Myocyte (in vitro differentiated cells): ENCODE results near the gene RAB36. TPM values are rescaled to one million over a fixed set of nuclear protein-coding genes. Genes with fewer than 3 reads are reported as not detected.

Experiments used
- DNase-seq: peaks from one replicate; pipeline ENCODE4 v3.0.0-alpha.2; 2012; ENCODE audit warnings: low read depth
- total RNA-seq: library from RNA; depleted of rRNA; stranded (reverse); fragments of >200 nt; gene quantifications from 2 replicates; pipeline ENCODE4 v1.2.3, GENCODE V29; 2014

RAB36 gene
- total RNA-seq, 1 donor from 2014 or later, result 0.08 TPM

DNA sequence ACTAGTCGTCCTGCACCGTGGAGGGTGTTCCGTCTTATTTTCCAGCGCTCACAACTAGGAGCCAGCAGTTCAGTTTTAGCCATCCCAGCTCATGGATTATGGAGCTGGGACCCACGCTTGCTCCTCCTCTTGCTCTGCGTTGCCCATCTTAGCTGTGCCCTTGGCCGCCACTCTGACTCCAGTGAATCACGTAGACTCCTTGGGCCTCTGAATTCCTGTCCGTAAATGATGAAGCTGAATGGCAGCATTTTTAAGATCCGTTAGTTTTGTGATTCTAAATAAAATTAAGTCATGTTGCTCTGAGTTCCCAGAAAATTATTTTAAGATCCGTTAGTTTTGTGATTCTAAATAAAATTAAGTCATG is 58.8 kb downstream of the RAB36 start:
- no peak for DNase-seq

DNA sequence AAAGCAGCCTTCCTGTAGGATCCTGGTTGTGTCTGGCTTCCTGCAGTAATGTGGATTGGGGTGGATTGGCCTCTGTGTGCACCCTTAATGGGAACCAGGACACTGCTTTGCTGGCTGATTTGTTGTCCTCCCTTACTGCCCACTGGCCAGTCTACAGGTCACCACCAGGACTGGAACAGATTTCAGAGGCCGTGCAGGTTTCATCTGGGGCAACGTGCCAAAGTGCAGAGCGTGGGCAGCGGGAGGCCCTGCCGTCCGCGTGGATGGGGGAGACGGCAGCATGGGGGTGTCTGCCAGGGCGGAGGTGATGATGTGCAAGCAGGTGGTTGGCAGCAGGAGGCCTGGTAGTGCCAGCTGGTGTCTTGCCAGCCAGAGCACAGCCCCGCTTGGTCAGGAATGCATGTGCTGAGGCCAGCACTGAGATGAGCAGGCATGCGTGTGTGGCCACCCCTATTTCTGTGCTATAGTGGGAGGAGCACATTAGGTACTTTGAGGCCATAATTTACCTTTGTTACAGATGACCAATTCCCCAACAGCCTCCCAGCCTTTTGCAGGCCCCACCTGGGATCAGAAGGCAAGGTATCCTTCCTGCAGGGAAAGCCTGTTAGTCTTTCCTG is 59.4 kb downstream of the RAB36 start:
- peak; percentile 79 for DNase-seq

DNA sequence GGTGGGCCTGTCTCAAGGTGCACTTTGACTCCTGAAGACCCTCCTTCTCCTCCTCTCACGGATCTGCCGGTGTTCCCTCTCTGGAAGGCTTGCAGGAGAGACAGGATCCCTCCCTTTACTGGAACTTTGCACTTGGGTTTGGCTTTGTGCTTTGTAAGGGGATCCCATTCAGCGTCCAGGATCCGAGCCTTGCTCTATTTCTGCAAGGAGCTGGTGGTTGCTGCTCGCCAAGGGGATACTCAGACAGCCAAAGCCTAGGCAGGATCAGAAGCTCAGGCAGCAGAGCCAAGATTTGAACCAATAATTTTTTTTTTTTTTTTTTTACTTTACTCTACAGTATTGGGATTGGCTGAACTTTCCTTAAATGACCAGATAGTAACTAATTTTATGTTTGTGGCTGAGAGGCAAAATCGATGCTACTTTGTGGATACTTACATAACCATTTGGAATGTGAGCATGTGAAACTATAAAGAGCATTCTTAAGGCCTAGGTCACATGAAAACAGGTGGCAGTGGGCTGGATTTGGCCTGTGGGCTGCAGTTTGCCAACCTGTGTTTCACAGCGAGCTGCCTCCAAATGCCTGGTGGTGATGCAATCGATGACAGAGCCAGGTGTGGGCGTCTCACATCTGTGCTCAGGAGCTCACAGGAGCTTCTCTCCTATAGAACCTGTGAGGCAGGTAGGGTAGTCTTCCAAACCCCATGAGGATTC is 60.2 kb downstream of the RAB36 start:
- peak; percentile 44 for DNase-seq

DNA sequence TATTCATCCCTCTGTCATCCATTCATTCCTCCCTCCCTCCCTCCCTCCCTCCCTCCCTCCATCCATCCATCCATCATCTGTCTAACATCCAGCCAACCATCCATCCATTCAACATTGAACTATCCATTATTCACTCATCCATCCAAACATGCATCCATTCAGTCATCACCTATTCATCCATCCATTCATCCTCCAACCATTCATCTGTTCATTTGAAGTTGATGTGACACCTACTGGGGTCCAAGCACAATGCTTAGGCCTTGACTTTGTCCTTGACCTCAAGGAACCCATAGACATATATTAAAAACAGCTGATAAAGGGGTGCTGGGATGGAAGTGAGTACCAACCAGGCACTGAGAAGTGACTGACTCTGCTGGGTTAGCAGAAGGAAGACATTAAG is 61.6 kb downstream of the RAB36 start:
- DNase-seq, result no peak

DNA sequence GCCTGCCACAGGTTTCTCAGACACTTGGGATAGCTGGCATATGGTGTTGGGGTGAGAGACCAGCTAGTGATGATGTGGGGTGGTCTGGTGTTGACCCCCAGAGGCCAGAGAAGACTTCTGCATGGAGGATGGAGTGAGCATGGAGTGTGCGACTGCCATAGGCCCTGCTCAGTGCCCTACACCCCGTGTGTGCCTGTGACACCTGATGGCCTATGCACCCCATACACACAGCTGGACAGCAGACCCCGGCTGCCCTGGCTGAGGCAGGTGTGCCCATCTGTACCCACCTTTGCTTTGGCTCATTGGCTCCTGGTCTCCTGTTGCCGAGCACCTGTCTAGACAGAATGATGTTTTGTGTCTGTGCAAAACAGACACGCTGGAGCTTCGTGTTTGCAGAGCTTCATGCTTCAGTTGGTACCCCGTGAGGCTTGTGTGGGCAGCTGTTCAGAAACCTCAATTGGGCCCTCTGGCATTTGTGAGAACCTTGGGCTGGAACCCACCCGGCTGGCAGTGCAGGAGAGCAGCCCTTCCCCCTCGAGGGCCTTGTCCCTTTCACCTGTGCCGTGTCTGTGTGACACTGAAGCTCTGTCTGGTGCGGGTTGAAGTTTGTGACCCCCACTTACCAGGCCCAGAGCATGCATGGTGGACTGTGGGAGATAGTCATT is 62.6 kb downstream of the RAB36 start:
- DNase-seq, result peak; percentile 61

DNA sequence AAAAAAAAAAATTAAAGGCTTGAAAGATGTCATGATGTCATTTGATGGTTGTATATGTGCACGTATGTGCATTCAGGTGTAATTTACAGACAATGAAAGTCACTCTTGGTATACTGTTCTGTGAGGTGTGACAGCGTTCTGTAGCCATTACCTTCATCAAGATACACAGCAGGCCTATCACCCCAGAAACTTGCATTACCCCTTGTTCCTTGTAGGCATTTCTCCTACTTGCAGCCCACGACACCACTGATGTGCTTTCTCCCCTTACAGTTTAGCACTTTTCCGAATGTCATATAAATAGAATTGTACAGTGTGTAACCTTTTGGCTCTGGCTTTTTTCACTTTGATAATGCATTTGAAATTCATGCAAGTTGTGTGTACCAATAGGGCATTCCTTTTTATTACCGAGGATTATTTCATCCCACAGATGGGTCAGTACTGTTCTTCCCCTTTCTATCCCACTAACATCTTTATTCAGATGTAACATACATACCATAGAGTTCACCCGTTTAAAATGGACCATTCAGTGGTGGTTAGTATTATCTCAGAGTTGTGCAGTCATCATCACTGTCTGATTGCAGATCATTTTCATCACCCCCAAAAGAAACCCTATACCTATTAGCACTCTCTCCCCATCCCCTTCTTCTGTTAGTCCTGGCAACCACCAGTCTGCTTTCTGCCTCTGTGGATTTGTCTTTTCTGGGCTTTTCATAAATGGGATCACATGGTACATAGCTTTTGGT is 65.3 kb downstream of the RAB36 start:
- no peak for DNase-seq

DNA sequence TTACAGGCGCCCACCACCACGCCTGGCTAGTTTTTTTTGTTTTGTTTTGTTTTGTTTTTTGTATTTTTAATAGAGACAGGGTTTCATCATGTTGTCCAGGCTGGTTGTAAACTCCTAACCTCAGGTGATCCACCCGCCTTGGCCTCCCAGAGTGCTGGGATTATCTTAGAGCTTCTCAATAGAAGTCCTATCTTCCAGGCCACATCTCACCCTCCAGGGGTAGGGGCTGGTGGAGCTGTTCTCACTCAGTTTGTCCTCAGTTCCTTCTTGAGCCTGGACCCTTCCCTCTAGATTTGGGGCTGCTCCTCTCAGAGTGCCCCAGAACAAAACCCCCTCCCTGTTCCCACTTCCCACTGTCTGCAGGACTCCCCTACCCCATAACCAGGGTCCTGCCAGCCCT is 66.3 kb downstream of the RAB36 start:
- no peak for DNase-seq

DNA sequence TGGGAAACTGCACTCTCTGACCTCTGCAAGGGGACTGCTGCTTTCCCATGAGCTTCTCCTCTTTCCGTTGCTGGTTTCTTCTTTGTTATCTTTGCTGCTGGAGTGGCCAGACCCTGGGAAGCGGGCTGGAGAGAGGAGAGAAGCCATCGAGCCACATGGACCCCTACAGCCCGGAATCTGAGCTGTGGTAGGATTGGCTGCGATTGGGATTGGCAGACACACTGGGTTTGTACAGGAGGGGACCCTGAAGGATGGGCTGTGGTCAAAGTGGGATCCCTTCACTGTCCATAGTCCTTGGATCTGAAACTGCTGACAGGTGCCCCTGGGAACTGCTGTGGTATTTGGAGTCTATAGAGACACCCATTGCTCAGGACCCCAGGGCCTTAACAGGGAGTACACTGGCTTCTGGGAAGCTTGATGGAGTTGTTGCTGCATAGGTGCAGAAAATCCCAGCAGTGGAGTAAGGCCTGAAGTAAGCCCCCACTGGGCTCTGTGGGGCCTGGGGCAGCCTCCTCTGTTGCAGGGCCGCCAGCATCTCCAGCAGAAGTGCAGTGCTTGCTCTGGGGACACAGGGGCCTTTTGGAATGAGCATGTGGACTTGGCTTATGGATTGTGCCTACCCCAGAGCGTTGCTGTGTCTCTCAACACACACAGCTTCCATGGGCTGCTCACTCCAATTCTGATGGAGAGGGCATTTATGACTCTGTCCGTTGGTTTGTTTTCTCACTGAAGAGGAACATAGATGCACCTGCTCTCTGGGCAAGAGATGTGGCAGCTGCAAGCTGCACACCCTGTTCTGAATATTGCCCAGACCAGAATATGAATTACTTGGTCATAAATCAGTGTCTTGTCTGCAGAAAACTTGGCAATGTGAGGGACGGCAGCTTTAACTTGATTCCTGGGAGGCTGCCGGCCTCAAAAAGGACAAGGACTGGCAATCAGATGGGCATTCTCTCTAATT is 67.1 kb downstream of the RAB36 start:
- DNase-seq, result peak; percentile 91

DNA sequence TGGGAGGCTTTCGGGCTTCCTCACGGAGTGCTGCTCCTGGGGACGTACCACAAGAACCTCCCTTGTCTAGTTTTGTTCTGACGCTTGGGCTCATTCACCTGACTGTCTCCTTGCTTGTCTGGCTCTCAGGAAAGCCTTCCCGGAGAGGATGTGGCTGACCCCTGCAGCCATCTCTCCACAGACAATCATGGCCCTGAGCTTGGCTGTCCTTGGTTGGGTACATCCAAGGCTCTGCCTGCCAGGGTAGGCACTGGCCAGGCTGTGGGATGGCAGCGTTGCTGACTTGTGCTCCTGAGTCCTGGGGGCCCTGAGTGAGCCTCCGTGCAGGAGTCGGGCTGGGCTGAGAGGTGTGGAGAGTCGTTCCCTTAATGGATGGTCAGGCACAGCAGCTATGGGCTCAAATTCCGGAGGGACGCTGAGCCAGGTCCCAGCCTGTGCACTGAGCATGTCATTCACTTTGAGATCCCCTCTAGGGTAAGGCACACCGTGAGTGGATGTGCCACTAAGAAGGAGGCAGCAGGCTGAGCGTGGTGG is 67.8 kb downstream of the RAB36 start:
- no peak for DNase-seq

DNA sequence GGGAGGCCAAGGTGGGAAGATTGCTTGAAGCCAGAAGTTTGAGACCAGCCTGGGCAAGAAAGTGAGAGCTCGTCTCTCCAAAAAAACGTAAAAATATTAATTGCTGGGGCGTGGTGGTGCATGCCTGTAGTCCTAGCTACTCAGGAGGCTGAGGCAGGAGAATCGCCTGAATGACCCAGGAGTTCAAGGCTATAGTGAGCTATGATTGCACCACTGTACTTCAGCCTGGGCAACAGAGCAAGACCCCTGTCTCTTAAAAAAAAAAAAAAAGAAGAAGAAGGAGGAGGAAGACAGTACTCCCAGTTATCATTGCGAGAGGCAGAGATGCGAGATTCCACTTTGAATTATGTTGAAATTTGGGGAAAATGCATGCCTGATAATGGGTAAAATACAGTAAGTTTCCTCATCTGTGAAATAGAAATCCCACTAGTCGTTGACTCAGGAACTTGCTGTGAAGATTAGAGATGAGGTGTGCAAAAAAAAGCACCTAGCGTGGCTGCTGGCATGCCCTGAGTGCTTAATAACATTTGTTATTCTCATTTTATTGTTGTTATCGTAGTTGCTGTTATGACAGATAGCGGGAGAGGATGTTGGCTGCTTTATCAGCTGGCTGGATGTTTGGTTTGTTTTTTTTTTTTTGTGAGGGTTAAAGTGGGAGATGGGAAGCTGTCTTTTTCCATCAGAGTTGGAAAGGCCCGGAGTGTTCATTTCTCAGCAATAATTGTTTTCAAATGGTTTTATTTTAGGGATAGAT is 68.5 kb downstream of the RAB36 start:
- no peak for DNase-seq

Other genes starting within 250 kb of the RAB36 start
- gene GNAZ, start 75.0 kb upstream of the RAB36 start, total RNA-seq, result 9.1 and 11.2 TPM in 2 replicates
- not detected in 2 replicates for gene RSPH14, start 3.5 kb upstream of the RAB36 start, total RNA-seq
- 18.1 and 42.0 TPM in 2 replicates for gene BCR, start 35.0 kb downstream of the RAB36 start, total RNA-seq